AG10803 (cell line): Measurements from ENCODE around the gene EFCAB7.

Experiments
- DNase-seq: peaks from one replicate; pipeline ENCODE4 v3.0.0; 2010; ENCODE audit warnings: low read depth
- H3K4me3 ChIP-seq: 2 replicates; pipeline ENCODE4 v1.5.1; 2011; ENCODE audit warnings: mild to moderate bottlenecking, low read length, control low read depth
- CTCF ChIP-seq: conservative IDR thresholded peaks from 2 replicates; pipeline ENCODE4 v1.5.1; 2011; ENCODE audit warnings: mild to moderate bottlenecking, low read length, control low read depth, inconsistent platforms

The EFCAB7 gene

GRCh38 chr1:63601912-63602311 is 78.6 kb downstream of the EFCAB7 start:
- no peak for TF ChIP-seq CTCF

GRCh38 chr1:63602629-63603028 is 79.3 kb downstream of the EFCAB7 start:
- no peak for DNase-seq
- no peak overlapping the region for H3K4me3 ChIP-seq
- no peak for TF ChIP-seq CTCF

More at GRCh38 chr1:63601912-63602311, 78.6 kb downstream of the EFCAB7 start:
- no peak overlapping the region for H3K4me3 ChIP-seq
- DNase-seq, result no peak

GRCh38 chr1:63603810-63604209 is 80.5 kb downstream of the EFCAB7 start:
- DNase-seq, result no peak
- H3K4me3 ChIP-seq, result no peak overlapping the region
- no peak for TF ChIP-seq CTCF

- no peak for TF ChIP-seq CTCF
- DNase-seq, result no peak
- H3K4me3 ChIP-seq, result no peak overlapping the region
Measured at GRCh38 chr1:63607322-63607721, 84.0 kb downstream of the EFCAB7 start.

GRCh38 chr1:63611231-63611630 is 87.9 kb downstream of the EFCAB7 start:
- no peak for DNase-seq
- H3K4me3 ChIP-seq, result no peak overlapping the region
- TF ChIP-seq CTCF, result no peak

GRCh38 chr1:63612564-63612963 is 89.2 kb downstream of the EFCAB7 start:
- peak; percentile 54 for DNase-seq
- TF ChIP-seq CTCF, result no peak

GRCh38 chr1:63612971-63613370 is 89.6 kb downstream of the EFCAB7 start:
- TF ChIP-seq CTCF, result no peak
- no peak for DNase-seq

More at GRCh38 chr1:63612564-63612963, 89.2 kb downstream of the EFCAB7 start:
- H3K4me3 ChIP-seq, result no peak overlapping the region

More at GRCh38 chr1:63612971-63613370, 89.6 kb downstream of the EFCAB7 start:
- no peak overlapping the region for H3K4me3 ChIP-seq
